Ascending aorta (tissue), 2 donors: ENCODE data around the gene ATP5PF. TPM values are rescaled to one million over a fixed set of nuclear protein-coding genes. Genes with fewer than 3 reads are reported as not detected.

Experiments used
- DNase-seq, 2 donors: peaks; one replicate each; pipeline ENCODE4 v3.0.0-alpha.2; 2019; ENCODE audit warnings: low spot score in 2 of 2
- H3K27ac ChIP-seq, 2 donors: fragments of 200-600 bp; sonication (generic); one replicate each; pipeline ENCODE4 v1.5.1; 2016 to 2017; ENCODE audit warnings: mild to moderate bottlenecking in 1 of 2
- H3K27me3 ChIP-seq: fragments of 200-600 bp; sonication (generic); one replicate; pipeline ENCODE4 v1.5.1; 2017
- H3K36me3 ChIP-seq, 2 donors: fragments of 200-600 bp; sonication (generic); one replicate each; pipeline ENCODE4 v1.5.1; 2016
- H3K4me1 ChIP-seq, 2 donors: fragments of 200-600 bp; sonication (generic); one replicate each; pipeline ENCODE4 v1.5.1; 2016 to 2017; ENCODE audit warnings: mild to moderate bottlenecking in 1 of 2
- H3K4me3 ChIP-seq, 2 donors: fragments of 200-600 bp; sonication (generic); one replicate each; pipeline ENCODE4 v1.5.1; 2016 to 2017; ENCODE audit warnings: mild to moderate bottlenecking in 1 of 2
- H3K9me3 ChIP-seq, 2 donors: fragments of 200-600 bp; sonication (generic); one replicate each; pipeline ENCODE4 v1.5.1; 2016
- intact Hi-C: fragments of 100-400 bp; cut with DNase I; formaldehyde crosslinking; loops from one replicate; pipeline ENCODE4 v1.15.1; 2023
- total RNA-seq: library from RNA; depleted of rRNA; stranded (reverse); fragments of >200 nt; gene quantifications from one replicate; pipeline ENCODE4 v1.1.0, GENCODE V29; 2016
- TF ChIP-seq, protein P1 (sequence below), 3 experiments: fragments of 200-600 bp in 2 of 3; fragments of 450-650 bp in 1 of 3; sonication (generic) in 2 of 3; IDR thresholded peaks; one replicate each; pipeline ENCODE4 v1.5.1; 2016 to 2019; ENCODE audit warnings: antibody characterized with exemption in 3 of 3, mild to moderate bottlenecking in 1 of 3, moderate library complexity in 1 of 3

Gene ATP5PF
- total RNA-seq, 1 donor from 2014 or later, result 81.8 TPM

DNA sequence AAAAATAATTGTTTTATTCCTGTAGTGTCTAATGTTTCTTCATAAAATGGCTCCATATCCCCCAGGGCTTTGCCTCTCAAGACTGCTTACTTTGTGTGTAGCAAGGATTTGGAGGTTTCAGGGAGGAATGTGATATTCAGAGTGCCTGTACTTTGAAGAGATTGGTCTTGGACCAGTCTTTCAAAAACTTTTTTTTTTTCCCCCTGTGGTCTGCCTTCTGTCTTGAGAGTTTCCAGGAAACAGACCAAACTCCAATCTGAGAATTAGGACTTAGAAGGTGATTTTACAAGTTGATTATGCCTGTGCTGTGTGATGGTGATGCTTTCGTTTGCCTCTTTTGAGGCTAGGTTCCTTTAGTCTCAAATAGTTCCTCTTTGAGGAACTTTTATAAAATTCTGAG, 26.0 kb upstream of the ATP5PF start:
- H3K27ac ChIP-seq, result no peak overlapping the region
- peaks cover 0 to 3% of the 10 kb centered on the region in 2 donors for H3K4me1 ChIP-seq
- intact Hi-C loops, result no loop called here
- peaks cover 26 to 61% of the 10 kb centered on the region in 2 donors for H3K36me3 ChIP-seq
- no peaks in the 10 kb centered on the region for H3K27me3 ChIP-seq
- TF ChIP-seq, protein P1, sequence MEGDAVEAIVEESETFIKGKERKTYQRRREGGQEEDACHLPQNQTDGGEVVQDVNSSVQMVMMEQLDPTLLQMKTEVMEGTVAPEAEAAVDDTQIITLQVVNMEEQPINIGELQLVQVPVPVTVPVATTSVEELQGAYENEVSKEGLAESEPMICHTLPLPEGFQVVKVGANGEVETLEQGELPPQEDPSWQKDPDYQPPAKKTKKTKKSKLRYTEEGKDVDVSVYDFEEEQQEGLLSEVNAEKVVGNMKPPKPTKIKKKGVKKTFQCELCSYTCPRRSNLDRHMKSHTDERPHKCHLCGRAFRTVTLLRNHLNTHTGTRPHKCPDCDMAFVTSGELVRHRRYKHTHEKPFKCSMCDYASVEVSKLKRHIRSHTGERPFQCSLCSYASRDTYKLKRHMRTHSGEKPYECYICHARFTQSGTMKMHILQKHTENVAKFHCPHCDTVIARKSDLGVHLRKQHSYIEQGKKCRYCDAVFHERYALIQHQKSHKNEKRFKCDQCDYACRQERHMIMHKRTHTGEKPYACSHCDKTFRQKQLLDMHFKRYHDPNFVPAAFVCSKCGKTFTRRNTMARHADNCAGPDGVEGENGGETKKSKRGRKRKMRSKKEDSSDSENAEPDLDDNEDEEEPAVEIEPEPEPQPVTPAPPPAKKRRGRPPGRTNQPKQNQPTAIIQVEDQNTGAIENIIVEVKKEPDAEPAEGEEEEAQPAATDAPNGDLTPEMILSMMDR (IDR thresholded peaks at IDR 0.05), result no peak
- no peak for DNase-seq
- no peaks in the 10 kb centered on the region for H3K9me3 ChIP-seq
- no peak overlapping the region for H3K4me3 ChIP-seq

DNA sequence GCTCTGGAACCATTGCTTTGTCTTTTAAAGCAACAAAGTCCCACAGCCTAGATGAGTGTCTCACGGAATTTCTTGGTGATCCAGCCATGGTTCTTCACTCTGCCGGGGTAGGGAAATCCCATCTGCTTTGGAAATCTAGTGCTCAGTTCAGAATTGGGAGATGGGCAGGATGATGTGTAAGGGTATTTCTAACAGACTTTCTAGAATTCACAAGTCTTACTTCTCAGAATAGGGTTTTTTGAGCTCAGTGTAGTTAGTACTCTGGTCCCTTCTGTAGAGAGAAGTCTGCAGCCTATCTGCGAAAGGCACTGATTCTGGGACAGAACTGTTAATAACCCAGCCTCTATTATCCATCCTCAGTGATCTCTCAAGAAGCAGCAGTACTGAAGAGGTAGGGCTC, 25.4 kb upstream of the ATP5PF start:
- Histone ChIP-seq H3K27ac (no peak overlapping the region), H3K4me3 (no peak overlapping the region), H3K27me3 (no peaks in the 10 kb centered on the region), H3K36me3 (peaks cover 26 to 57% of the 10 kb centered on the region in 2 donors), H3K4me1 (peaks cover 0 to 3% of the 10 kb centered on the region in 2 donors), H3K9me3 (no peaks in the 10 kb centered on the region)
- intact Hi-C loops, result no loop called here
- DNase-seq, result no peak
- TF ChIP-seq, protein P1 (IDR thresholded peaks at IDR 0.05), result no peak

DNA sequence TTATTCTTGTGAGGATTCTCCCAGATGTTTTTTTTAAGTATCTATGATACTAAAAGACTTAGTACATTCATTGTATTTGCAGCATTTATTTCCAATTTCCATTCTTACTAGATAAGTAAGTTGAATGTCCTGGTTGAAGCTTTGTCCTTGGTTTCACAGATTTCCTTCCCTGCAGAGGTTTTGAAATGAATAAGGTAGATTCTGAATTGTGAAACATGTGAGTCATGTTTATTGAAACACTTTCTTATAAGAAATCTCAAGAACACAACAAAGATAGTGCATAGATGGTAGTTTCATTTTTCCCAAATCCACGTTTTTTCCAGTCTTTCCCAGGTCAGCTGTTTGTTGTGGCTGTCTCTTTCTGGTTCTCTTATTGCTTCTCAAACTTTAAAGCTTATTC, 24.9 kb upstream of the ATP5PF start:
- H3K36me3 ChIP-seq, result peaks cover 25 to 52% of the 10 kb centered on the region in 2 donors
- no peak for DNase-seq
- H3K4me3 ChIP-seq, result no peak overlapping the region
- H3K4me1 ChIP-seq, result peaks cover 0 to 3% of the 10 kb centered on the region in 2 donors
- no peak overlapping the region for H3K27ac ChIP-seq
- no peaks in the 10 kb centered on the region for H3K9me3 ChIP-seq
- no peaks in the 10 kb centered on the region for H3K27me3 ChIP-seq
- TF ChIP-seq, protein P1 (IDR thresholded peaks at IDR 0.05), result no peak
- intact Hi-C loops, result no loop called here

DNA sequence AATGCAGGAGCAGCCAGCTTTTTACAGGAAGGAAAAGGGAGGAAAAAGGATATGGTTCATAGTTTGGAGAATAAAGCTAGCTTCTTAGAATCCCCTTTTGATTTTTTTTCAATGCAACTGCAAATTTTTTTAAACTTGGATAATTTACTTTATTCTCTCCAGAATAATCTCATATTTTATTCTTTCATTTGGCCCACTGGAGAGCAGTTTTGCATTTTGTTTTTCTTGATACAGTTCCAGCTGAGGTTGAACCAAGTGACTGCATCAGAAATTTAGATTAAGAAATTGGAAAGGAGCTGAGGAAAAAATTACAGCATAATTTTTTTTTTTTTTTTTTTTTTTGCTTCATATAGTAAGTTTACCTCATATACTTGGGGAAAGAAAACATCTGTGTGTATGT, 22.8 kb upstream of the ATP5PF start:
- peaks cover 0 to 3% of the 10 kb centered on the region in 2 donors for H3K4me1 ChIP-seq
- intact Hi-C loops, result no loop called here

DNA sequence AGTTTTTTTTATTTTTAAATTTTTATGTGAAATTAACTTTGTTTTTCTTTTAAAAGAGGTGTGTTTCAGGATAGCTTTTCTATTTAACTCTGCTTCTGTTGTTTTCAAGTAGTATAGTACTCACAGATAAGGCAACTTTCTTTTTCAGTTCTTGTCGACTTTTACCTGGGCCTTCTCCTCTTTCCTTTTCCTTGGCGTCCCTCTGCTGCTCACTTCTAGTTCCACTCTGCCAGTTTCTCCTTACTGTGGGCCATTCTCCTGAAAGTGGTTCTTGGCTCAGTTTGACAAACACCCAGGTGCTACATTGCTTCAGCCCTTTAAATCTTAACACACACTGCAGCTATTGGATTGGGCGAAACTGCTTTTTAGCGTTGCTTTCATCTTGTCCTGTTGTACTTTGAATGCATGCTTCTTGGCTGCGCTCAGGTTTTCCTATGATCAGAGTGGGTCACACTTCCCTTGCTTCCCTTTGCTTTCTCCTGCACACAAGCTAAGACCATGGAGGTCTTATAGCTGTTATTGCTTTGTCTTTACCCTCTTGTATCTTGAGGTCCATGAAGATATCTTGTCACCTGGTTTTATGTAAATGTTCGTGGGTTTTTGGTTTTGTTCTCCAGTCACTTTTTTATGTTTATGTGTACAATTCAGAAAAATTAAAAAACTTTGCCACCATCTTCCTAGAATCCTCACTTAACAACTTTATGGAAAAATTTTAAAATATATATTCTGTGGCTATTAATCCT, 21.7 kb upstream of the ATP5PF start:
- intact Hi-C loops, result no loop called here
- Histone ChIP-seq H3K4me1 (peaks cover 0 to 3% of the 10 kb centered on the region in 2 donors), H3K27me3 (no peaks in the 10 kb centered on the region), H3K36me3 (peaks cover 20 to 48% of the 10 kb centered on the region in 2 donors), H3K9me3 (no peaks in the 10 kb centered on the region), H3K4me3 (no peak overlapping the region), H3K27ac (no peak overlapping the region)
- no peak for DNase-seq
- TF ChIP-seq, protein P1 (IDR thresholded peaks at IDR 0.05), result no peak

More for the DNA sequence above, 22.8 kb upstream of the ATP5PF start:
- TF ChIP-seq, protein P1 (IDR thresholded peaks at IDR 0.05), result no peak
- Histone ChIP-seq H3K27me3 (no peaks in the 10 kb centered on the region), H3K4me3 (no peak overlapping the region), H3K9me3 (no peaks in the 10 kb centered on the region), H3K27ac (no peak overlapping the region), H3K36me3 (peaks cover 23 to 47% of the 10 kb centered on the region in 2 donors)
- no peak for DNase-seq
